Tibial nerve (tissue), 4 donors: Measurements from ENCODE around the gene VEZF1. TPM values are rescaled to one million over a fixed set of nuclear protein-coding genes. Genes with fewer than 3 reads are reported as not detected.
"Not testable (repeated sequence)": the region's sequence is repeated elsewhere in the genome, so short reads cannot be mapped to it uniquely, and the experiment has no call there.

Experiments
- DNase-seq, 2 donors: peaks; one replicate each; pipeline ENCODE4 v3.0.0-alpha.2; 2019; ENCODE audit warnings: low spot score in 2 of 2
- H3K27ac ChIP-seq, 4 donors: fragments of 200-600 bp; sonication (generic) in 3 of 4; one replicate each; pipeline ENCODE4 v1.5.1; 2017 to 2019; ENCODE audit warnings: mild to moderate bottlenecking in 1 of 4
- H3K27me3 ChIP-seq, 2 donors: fragments of 200-600 bp; sonication (generic) in 1 of 2; one replicate each; pipeline versions ENCODE4 v1.5.1 to v1.6.0; 2017 to 2019
- H3K36me3 ChIP-seq, 3 donors: fragments of 200-600 bp; sonication (generic); one replicate each; pipeline ENCODE4 v1.5.1; 2018 to 2019
- H3K4me1 ChIP-seq, 4 donors: fragments of 200-600 bp; sonication (generic) in 3 of 4; one replicate each; pipeline ENCODE4 v1.5.1; 2017 to 2019
- H3K4me3 ChIP-seq, 4 donors: fragments of 200-600 bp; sonication (generic) in 3 of 4; one replicate each; pipeline ENCODE4 v1.5.1; 2017 to 2019; ENCODE audit warnings: mild to moderate bottlenecking in 1 of 4, moderate library complexity in 1 of 4
- H3K9me3 ChIP-seq, 4 donors: fragments of 200-600 bp; sonication (generic) in 3 of 4; one replicate each; pipeline ENCODE4 v1.5.1; 2017 to 2019
- EP300 ChIP-seq, 2 donors: sonication (generic); formaldehyde crosslinking; IDR thresholded peaks; one replicate each; pipeline ENCODE4 v1.6.1; 2017; ENCODE audit warnings: antibody characterized with exemption in 2 of 2, mild to moderate bottlenecking in 1 of 2
- POLR2A ChIP-seq, 2 donors: fragments of 450-650 bp; IDR thresholded peaks; one replicate each; pipeline ENCODE4 v1.6.1; 2017; ENCODE audit warnings: antibody characterized with exemption in 2 of 2, mild to moderate bottlenecking in 2 of 2, moderate library complexity in 2 of 2
- WGBS, 2 donors: methylation state at CpG; one replicate each; pipeline ENCODE4 v1.1.5; 2018; 5-methylcytosine and 5-hydroxymethylcytosine counted together
- total RNA-seq, 4 donors: library from RNA; depleted of rRNA; stranded (reverse); fragments of >200 nt; gene quantifications; one replicate each; pipeline ENCODE4 v1.1.0, GENCODE V29; 2016
- TF ChIP-seq, protein P1 (sequence below), 5 experiments: fragments of 200-600 bp in 3 of 5; fragments of 450-650 bp in 2 of 5; sonication (generic) in 3 of 5; IDR thresholded peaks; one replicate each; pipeline ENCODE4 v1.5.1; 2016 to 2019; ENCODE audit warnings: antibody characterized with exemption in 5 of 5, mild to moderate bottlenecking in 3 of 5, moderate library complexity in 2 of 5

Gene VEZF1
- total RNA-seq, 4 donors from 2014 or later, result 42.3 to 66.0 (median 48.3) TPM

DNA sequence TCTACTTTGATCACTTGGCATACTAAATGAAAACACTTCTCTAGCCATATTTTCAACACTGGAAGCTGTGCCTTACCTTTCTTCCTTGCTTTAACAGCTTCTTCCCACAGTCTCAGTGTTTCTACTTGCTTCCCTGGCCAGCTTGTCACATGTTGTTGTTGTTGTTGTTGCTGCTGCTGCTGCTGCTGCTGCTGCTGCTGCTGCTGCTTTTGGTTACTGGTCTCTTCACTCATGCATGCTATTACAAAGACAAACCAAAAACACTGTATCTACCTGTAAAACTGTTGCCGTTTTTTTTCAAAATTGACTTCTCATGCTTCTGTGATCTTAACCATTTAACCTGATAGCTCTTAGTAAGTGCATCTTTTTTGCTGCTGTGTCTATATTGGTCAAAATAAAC, 9.0 kb downstream of the VEZF1 start:
- no peak for DNase-seq
- peaks cover 0 to 48% (median 26%) of the 10 kb centered on the region in 4 donors for H3K4me1 ChIP-seq
- no peak overlapping the region for H3K4me3 ChIP-seq
- H3K27me3 ChIP-seq, result no peaks in the 10 kb centered on the region
- TF ChIP-seq EP300 (IDR thresholded peaks at IDR 0.05) (no peak), POLR2A (IDR thresholded peaks at IDR 0.05) (no peak)
- TF ChIP-seq, protein P1, sequence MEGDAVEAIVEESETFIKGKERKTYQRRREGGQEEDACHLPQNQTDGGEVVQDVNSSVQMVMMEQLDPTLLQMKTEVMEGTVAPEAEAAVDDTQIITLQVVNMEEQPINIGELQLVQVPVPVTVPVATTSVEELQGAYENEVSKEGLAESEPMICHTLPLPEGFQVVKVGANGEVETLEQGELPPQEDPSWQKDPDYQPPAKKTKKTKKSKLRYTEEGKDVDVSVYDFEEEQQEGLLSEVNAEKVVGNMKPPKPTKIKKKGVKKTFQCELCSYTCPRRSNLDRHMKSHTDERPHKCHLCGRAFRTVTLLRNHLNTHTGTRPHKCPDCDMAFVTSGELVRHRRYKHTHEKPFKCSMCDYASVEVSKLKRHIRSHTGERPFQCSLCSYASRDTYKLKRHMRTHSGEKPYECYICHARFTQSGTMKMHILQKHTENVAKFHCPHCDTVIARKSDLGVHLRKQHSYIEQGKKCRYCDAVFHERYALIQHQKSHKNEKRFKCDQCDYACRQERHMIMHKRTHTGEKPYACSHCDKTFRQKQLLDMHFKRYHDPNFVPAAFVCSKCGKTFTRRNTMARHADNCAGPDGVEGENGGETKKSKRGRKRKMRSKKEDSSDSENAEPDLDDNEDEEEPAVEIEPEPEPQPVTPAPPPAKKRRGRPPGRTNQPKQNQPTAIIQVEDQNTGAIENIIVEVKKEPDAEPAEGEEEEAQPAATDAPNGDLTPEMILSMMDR (IDR thresholded peaks at IDR 0.05), result no peak
- H3K36me3 ChIP-seq, result peaks cover 2 to 72% (median 12%) of the 10 kb centered on the region in 3 donors
- no peaks in the 10 kb centered on the region for H3K9me3 ChIP-seq
- H3K27ac ChIP-seq, result no peak overlapping the region
- WGBS, 2 donors, result 37 to 83% methylated on average over 1 of the region's 1 CpG

DNA sequence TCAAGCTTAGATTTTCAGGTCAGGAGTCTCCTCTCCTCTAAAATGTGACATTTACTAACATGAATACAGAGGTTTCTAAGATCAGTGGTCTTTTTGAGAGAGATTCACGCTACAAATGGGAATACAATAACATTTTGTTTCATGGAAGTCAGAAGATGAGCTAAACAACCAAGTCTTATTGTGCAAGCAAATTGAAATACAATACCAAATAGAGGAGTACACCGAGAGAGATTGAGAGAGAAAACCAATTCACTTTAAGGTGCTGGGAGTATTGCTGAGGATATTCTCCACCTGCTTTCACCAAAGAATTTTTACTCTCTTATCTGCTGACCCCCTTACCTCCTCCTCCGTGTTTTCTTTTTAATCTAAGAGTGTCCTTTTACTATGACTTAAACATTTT, 11.5 kb downstream of the VEZF1 start:
- WGBS, 2 donors, result 52 to 72% methylated on average over 3 of the region's 3 CpGs
- TF ChIP-seq EP300 (IDR thresholded peaks at IDR 0.05) (no peak), POLR2A (IDR thresholded peaks at IDR 0.05) (no peak)
- TF ChIP-seq, protein P1 (IDR thresholded peaks at IDR 0.05), result no peak
- H3K9me3 ChIP-seq, result no peaks in the 10 kb centered on the region
- no peak for DNase-seq
- H3K4me3 ChIP-seq, result no peak overlapping the region
- H3K4me1 ChIP-seq, result peaks cover 0 to 26% (median 3%) of the 10 kb centered on the region in 4 donors
- H3K27ac ChIP-seq, result no peak overlapping the region
- peaks cover 2 to 93% (median 12%) of the 10 kb centered on the region in 3 donors for H3K36me3 ChIP-seq
- H3K27me3 ChIP-seq, result no peaks in the 10 kb centered on the region

DNA sequence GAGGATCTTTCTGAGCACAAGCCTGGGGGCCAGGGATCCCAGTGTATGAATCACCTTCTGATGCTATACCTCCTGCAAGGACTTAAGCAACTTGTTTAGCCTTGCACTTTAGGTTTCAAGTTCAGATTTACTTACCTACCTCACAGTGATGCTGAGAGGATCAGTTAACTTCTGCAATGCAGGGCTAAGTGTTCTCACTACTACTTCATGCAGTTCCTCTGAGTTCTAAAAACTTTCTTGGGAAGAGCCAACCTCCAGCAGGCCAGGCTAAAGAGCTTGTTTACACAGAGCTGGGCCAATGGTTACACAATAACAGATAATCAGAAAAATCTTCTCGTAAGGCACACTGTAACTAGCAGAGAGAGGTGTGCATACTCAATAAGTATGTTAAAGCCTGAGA, 13.0 kb downstream of the VEZF1 start:
- 27 to 32% methylated on average over 1 of the region's 1 CpG for whole genome bisulfite sequencing, 2 donors
- Histone ChIP-seq H3K4me3 (no peak overlapping the region), H3K27me3 (no peaks in the 10 kb centered on the region), H3K9me3 (no peaks in the 10 kb centered on the region), H3K36me3 (peaks cover 2 to 91% (median 12%) of the 10 kb centered on the region in 3 donors), H3K4me1 (peaks cover 0 to 22% (median 1%) of the 10 kb centered on the region in 4 donors), H3K27ac (peak overlapping the region in 1 of 4 donors; percentile 23)
- DNase-seq, result no peak
- TF ChIP-seq POLR2A (IDR thresholded peaks at IDR 0.05), result no peak
- TF ChIP-seq EP300 (IDR thresholded peaks at IDR 0.05), result no peak
- TF ChIP-seq, protein P1 (IDR thresholded peaks at IDR 0.05), result no peak

DNA sequence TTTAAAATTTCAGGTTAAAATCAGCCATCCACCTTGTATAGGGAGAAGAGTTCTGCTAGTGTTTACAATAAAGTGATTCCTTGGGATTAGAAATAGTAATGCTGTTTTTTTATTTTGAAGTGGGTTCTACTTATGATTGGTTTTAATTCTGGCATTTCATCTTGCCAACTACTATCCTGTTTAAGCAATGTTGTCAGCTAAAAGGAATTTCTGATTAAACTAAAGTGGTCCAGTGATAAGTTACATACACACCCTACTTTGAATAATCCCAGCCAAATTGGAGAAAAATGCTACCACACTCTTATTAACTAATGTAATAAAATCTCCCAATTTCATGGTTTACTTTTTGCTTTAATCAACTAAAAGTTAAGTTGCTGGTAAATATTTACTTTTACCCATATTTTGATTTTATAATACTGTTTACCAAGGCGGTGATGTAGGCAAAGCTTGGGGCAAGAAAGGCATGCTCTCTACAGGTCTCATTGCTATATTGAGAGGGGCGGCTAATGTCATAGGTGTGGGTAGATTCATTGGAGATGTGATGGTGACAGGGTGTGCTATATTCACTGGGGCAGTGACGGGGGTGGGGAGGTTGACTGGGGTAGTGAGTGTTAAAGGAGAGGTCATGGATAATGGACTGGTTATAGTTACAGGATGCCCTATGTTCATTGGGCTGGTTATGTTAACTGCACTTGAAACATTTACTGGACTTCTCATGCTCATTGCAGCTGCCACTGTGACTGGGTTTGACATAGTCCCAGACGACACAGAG, 13.8 kb downstream of the VEZF1 start:
- not testable (repeated sequence) for DNase-seq, H3K4me3 ChIP-seq, H3K27ac ChIP-seq, H3K9me3 ChIP-seq, H3K27me3 ChIP-seq
- 83 to 84% methylated on average over 4 of the region's 4 CpGs for WGBS, 2 donors
- peaks cover 2 to 83% (median 12%) of the 10 kb centered on the region in 3 donors for H3K36me3 ChIP-seq
- peaks cover 0 to 22% (median 1%) of the 10 kb centered on the region in 4 donors for H3K4me1 ChIP-seq

DNA sequence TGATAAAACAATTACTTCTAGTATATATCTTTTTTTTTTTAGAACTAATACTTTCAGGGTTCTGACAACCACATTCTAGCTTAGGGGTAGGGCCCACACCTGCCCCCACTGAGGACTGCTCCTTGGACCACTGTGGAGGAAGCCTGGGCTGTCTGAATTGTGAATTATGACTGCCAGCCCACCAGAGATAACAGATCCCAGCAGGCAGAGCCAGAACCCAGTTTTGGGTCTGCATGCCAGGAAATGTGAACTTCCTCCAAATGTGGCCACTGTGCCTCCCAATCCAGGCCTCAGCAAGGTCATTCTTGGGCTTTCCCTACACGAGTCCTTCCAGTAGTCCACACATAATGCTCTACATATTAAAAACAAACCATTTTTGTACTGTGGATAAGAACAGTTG, 15.9 kb downstream of the VEZF1 start:
- no peak for DNase-seq

More for the DNA sequence above, 15.9 kb downstream of the VEZF1 start:
- peaks cover 0 to 22% (median 1%) of the 10 kb centered on the region in 4 donors for H3K4me1 ChIP-seq
- no peaks in the 10 kb centered on the region for H3K27me3 ChIP-seq
- H3K4me3 ChIP-seq, result no peak overlapping the region
- TF ChIP-seq, protein P1 (IDR thresholded peaks at IDR 0.05), result no peak
- TF ChIP-seq POLR2A (IDR thresholded peaks at IDR 0.05) (no peak), EP300 (IDR thresholded peaks at IDR 0.05) (no peak)
- no peaks in the 10 kb centered on the region for H3K9me3 ChIP-seq
- H3K27ac ChIP-seq, result no peak overlapping the region
- WGBS, 2 donors, result 17 to 21% methylated on average over 1 of the region's 1 CpG
- peaks cover 2 to 62% (median 6%) of the 10 kb centered on the region in 3 donors for H3K36me3 ChIP-seq
